SK-N-SH (cell line): Measurements from ENCODE around the gene AGL. TPM values are rescaled to one million over a fixed set of nuclear protein-coding genes. Genes with fewer than 3 reads are reported as not detected.

ENCODE experiments used
- CTCF ChIA-PET: fragments of 300-600, 350-600 bp; formaldehyde crosslinking; extraction: SDS; loops from one replicate; lab custom pipeline; 2021; lab: Yijun Ruan, JAX
- POLR2A ChIA-PET: fragments of 350-600 bp; sonication (Branson Sonifier 250); formaldehyde crosslinking; extraction: SDS; loops from one replicate; lab custom pipeline; 2020; ENCODE audit warnings: antibody characterized with exemption, inconsistent platforms; lab: Yijun Ruan, JAX
- DNase-seq: peaks from one replicate; pipeline ENCODE4 v3.0.0; 2012
- H2AFZ ChIP-seq: fragments of 200-600 bp; sonication (generic); 2 replicates; pipeline ENCODE4 v1.8.1; 2016; ENCODE audit warnings: antibody characterized with exemption, mild to moderate bottlenecking, low read depth
- H3F3A ChIP-seq: fragments of 200-600 bp; sonication (generic); replicated peaks from 2 replicates; pipeline ENCODE3; 2016; ENCODE audit warnings: antibody characterized with exemption, mild to moderate bottlenecking; ENCODE audit not compliant: insufficient read depth
- H3K27ac ChIP-seq, 2 experiments: fragments of 200-500 bp in 1 of 2; fragments of 200-600 bp in 1 of 2; sonication (Bioruptor generic) in 1 of 2; sonication (generic), shearing (Covaris generic) in 1 of 2; 2 replicates each; pipeline versions ENCODE4 v1.5.1 to v1.6.1; 2014 to 2016; ENCODE audit warnings: low read depth in 2 of 2, inconsistent platforms in 1 of 2, low read length in 1 of 2, mild to moderate bottlenecking in 1 of 2, mixed read lengths in 1 of 2
- H3K27me3 ChIP-seq: fragments of 200-600 bp; sonication (generic), shearing (Covaris generic); 2 replicates; pipeline ENCODE4 v1.6.1; 2016; ENCODE audit warnings: mixed run types; ENCODE audit not compliant: insufficient read depth
- H3K36me3 ChIP-seq, 2 experiments: fragments of 200-500 bp in 1 of 2; fragments of 200-600 bp in 1 of 2; sonication (Bioruptor generic) in 1 of 2; sonication (generic) in 1 of 2; replicated peaks in 1 of 2; 2 replicates each; pipeline versions ENCODE3 to v1.5.1; 2014 to 2016; ENCODE audit warnings: low read length in 1 of 2, mild to moderate bottlenecking in 1 of 2; ENCODE audit not compliant: insufficient read depth in 2 of 2, control insufficient read depth in 1 of 2
- H3K4me1 ChIP-seq, 2 experiments: fragments of 200-500 bp in 1 of 2; fragments of 200-600 bp in 1 of 2; sonication (Bioruptor generic) in 1 of 2; sonication (generic), shearing (Covaris generic) in 1 of 2; 2 replicates each; pipeline versions ENCODE4 v1.5.1 to v1.6.1; 2014 to 2016; ENCODE audit warnings: low read depth in 1 of 2, low read length in 1 of 2, mixed run types in 1 of 2; ENCODE audit not compliant: insufficient read depth in 2 of 2, control insufficient read depth in 1 of 2
- H3K4me2 ChIP-seq: fragments of 200-600 bp; sonication (generic), shearing (Covaris generic); 2 replicates; pipeline ENCODE4 v1.6.1; 2017; ENCODE audit warnings: mixed run types
- H3K4me3 ChIP-seq, 2 experiments: fragments of 200-500 bp in 1 of 2; fragments of 200-600 bp in 1 of 2; sonication (Bioruptor generic) in 1 of 2; sonication (generic), shearing (Covaris generic) in 1 of 2; 2 replicates each; pipeline versions ENCODE4 v1.5.1 to v1.8.1; 2014 to 2016; ENCODE audit warnings: low read depth in 2 of 2, inconsistent platforms in 1 of 2, low read length in 1 of 2, mild to moderate bottlenecking in 1 of 2, mixed read lengths in 1 of 2, moderate library complexity in 1 of 2
- H3K79me2 ChIP-seq: fragments of 200-600 bp; sonication (generic); 2 replicates; pipeline ENCODE4 v1.8.1; 2017; ENCODE audit warnings: mild to moderate bottlenecking; ENCODE audit not compliant: insufficient read depth
- H3K9ac ChIP-seq: fragments of 200-600 bp; sonication (generic); 2 replicates; pipeline ENCODE4 v1.6.1; 2017; ENCODE audit warnings: mixed run types
- H3K9me2 ChIP-seq: fragments of 200-600 bp; sonication (generic); 2 replicates; pipeline ENCODE4 v1.6.1; 2017; ENCODE audit warnings: mixed run types
- H3K9me3 ChIP-seq: fragments of 200-600 bp; sonication (generic); 2 replicates; pipeline ENCODE4 v1.6.1; 2017; ENCODE audit warnings: mixed run types, mild to moderate bottlenecking, moderate library complexity
- H4K20me1 ChIP-seq: fragments of 200-600 bp; sonication (generic); 2 replicates; pipeline ENCODE4 v1.6.1; 2017; ENCODE audit warnings: mild to moderate bottlenecking, mixed run types; ENCODE audit not compliant: insufficient read depth
- CHD2 ChIP-seq: fragments of 150-350 bp; IDR thresholded peaks from 2 replicates; pipeline ENCODE4 v1.6.1; 2018; ENCODE audit warnings: low read length; ENCODE audit not compliant: partially characterized antibody
- EP300 ChIP-seq, 2 experiments: IDR thresholded peaks; 2 replicates each; pipeline versions ENCODE4 v1.4.0 to v1.6.1; 2012; ENCODE audit warnings: borderline replicate concordance in 1 of 2, low read depth in 1 of 2, low read length in 1 of 2
- GATA2 ChIP-seq: sonication (generic); formaldehyde crosslinking; IDR thresholded peaks from 2 replicates; pipeline ENCODE4 v1.5.0; 2020; ENCODE audit warnings: mild to moderate bottlenecking, missing genetic modification reagents
- MXI1 ChIP-seq: IDR thresholded peaks from 2 replicates; pipeline ENCODE4 v1.6.1; 2012; ENCODE audit warnings: mild to moderate bottlenecking, low read depth, low read length, improper control_type of control experiment
- POLR2AphosphoS5 ChIP-seq: IDR thresholded peaks from 2 replicates; pipeline ENCODE4 v1.6.1; 2012; ENCODE audit warnings: low read depth, low read length
- RAD21 ChIP-seq: IDR thresholded peaks from 2 replicates; pipeline ENCODE4 v1.6.1; 2012; ENCODE audit warnings: mild to moderate bottlenecking, low read length
- RCOR1 ChIP-seq: fragments of 150-350 bp; IDR thresholded peaks from 2 replicates; pipeline ENCODE4 v1.6.1; 2017; ENCODE audit warnings: antibody characterized with exemption, low read length
- SMC3 ChIP-seq: IDR thresholded peaks from 2 replicates; pipeline ENCODE4 v1.6.1; 2012; ENCODE audit warnings: low read depth, low read length, improper control_type of control experiment
- TAF1 ChIP-seq: IDR thresholded peaks from 2 replicates; pipeline ENCODE4 v1.6.1; 2012; ENCODE audit warnings: low read depth, mild to moderate bottlenecking, low read length, moderate library complexity, borderline replicate concordance
- TCF12 ChIP-seq: IDR thresholded peaks from 2 replicates; pipeline ENCODE4 v1.4.0; 2012
- YY1 ChIP-seq: IDR thresholded peaks from 2 replicates; pipeline ENCODE4 v1.4.0; 2012; ENCODE audit warnings: low read depth, mild to moderate bottlenecking
- WGBS: methylation state at CpG from one replicate; pipeline ENCODE4 v1.1.6; 2017; ENCODE audit warnings: low lambda C conversion rate; 5-methylcytosine and 5-hydroxymethylcytosine counted together
- polyA plus RNA-seq, 3 experiments: library from polyadenylated mRNA; depleted of rRNA; stranded (reverse); fragments of >200 nt; gene quantifications; 2 replicates each; pipeline ENCODE4 v1.2.3, GENCODE V29; 2012
- TF ChIP-seq, protein P1 (sequence below): fragments of 200-600 bp; sonication (generic); IDR thresholded peaks from 2 replicates; pipeline ENCODE4 v1.6.1; 2017; ENCODE audit warnings: antibody characterized with exemption, mild to moderate bottlenecking, moderate library complexity
- TF ChIP-seq, protein P2 (sequence below): IDR thresholded peaks from 2 replicates; pipeline ENCODE4 v1.4.0; 2012; ENCODE audit warnings: low read depth, borderline replicate concordance
- TF ChIP-seq, protein P3 (sequence below): IDR thresholded peaks from 2 replicates; pipeline ENCODE4 v1.6.1; 2012; ENCODE audit warnings: mild to moderate bottlenecking, low read depth, low read length, moderate library complexity
- TF ChIP-seq, protein P4 (sequence below): fragments of 150-350 bp; IDR thresholded peaks from 2 replicates; pipeline ENCODE4 v1.6.1; 2017; ENCODE audit warnings: antibody characterized with exemption, low read length, low read depth, borderline replicate concordance

The AGL gene
- polyA plus RNA-seq, 1 of the 3 experiments (the other 2 are of a cell fraction), result 1.5 TPM

DNA sequence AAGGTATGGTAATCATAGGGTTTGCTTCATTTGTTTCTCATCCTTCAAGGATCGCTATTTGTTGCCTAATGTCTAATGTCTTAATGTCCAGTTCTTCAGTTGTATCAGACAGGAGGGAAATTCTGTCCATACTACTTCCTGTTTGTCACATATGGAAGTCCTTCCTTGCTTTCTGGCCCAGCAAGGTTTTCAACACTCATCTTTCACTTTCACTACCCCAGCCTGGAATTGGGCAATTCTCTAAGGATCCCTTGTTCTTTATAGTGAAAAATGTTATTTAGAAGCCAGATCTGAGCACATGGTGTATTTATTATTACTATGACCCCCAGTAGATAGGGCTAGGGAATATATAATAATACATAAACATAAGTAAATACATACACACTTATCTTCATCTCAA, 69.1 kb downstream of the AGL start:
- no peak overlapping the region for H3K4me2 ChIP-seq
- no peaks in the 10 kb centered on the region for H3K9me2 ChIP-seq
- H3K4me1 ChIP-seq, result no peaks in the 10 kb centered on the region
- no peak for TF ChIP-seq SMC3
- no peak for TF ChIP-seq TCF12
- TF ChIP-seq RCOR1, result no peak
- no peak for TF ChIP-seq CHD2
- TF ChIP-seq, all 33 proteins: peak for 0
- Histone ChIP-seq H4K20me1 (no peaks in the 10 kb centered on the region), H3K9ac (no peak overlapping the region), H3K27ac (no peak overlapping the region), H3K36me3 (peaks cover 11 to 38% of the 10 kb centered on the region in 2 experiments), H3K27me3 (no peaks in the 10 kb centered on the region), H2AFZ (no peak overlapping the region), H3K9me3 (no peaks in the 10 kb centered on the region), H3K79me2 (no peaks in the 10 kb centered on the region), H3F3A (no peaks in the 10 kb centered on the region), H3K4me3 (no peak overlapping the region)
- CTCF ChIA-PET, result no interaction called here
- WGBS, result 88% methylated on average over 1 of the region's 1 CpG
- DNase-seq, result no peak
- POLR2A ChIA-PET, result no interaction called here

DNA sequence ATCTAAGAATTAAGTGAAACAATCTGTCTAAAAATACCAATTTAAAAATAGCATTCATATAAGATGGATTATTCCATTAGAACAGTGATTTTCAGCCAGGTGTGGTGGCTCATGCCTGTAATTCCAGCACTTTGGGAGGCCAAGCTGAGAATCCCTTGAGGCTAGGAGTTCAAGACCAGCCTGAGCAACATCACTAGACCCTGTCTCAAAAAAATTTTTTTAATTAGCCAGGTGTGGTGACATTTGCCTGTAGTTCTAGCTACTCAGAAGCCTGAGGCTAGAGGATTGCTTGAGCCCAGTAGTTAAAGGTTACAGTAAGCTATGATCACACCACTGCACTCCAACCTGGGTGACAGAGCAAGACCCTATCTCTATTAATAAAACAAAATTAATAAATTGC, 84.6 kb downstream of the AGL start:
- Histone ChIP-seq H3K9me2 (no peaks in the 10 kb centered on the region), H3K79me2 (no peaks in the 10 kb centered on the region), H3F3A (no peaks in the 10 kb centered on the region), H4K20me1 (no peaks in the 10 kb centered on the region), H3K27me3 (no peaks in the 10 kb centered on the region), H3K9ac (no peak overlapping the region)
- CTCF ChIA-PET, result no interaction called here
- TF ChIP-seq GATA2 (CRISPR knock-in tag), result no peak
- no peak for TF ChIP-seq TAF1
- TF ChIP-seq, protein P1, sequence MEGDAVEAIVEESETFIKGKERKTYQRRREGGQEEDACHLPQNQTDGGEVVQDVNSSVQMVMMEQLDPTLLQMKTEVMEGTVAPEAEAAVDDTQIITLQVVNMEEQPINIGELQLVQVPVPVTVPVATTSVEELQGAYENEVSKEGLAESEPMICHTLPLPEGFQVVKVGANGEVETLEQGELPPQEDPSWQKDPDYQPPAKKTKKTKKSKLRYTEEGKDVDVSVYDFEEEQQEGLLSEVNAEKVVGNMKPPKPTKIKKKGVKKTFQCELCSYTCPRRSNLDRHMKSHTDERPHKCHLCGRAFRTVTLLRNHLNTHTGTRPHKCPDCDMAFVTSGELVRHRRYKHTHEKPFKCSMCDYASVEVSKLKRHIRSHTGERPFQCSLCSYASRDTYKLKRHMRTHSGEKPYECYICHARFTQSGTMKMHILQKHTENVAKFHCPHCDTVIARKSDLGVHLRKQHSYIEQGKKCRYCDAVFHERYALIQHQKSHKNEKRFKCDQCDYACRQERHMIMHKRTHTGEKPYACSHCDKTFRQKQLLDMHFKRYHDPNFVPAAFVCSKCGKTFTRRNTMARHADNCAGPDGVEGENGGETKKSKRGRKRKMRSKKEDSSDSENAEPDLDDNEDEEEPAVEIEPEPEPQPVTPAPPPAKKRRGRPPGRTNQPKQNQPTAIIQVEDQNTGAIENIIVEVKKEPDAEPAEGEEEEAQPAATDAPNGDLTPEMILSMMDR, result no peak
- TF ChIP-seq, protein P2, sequence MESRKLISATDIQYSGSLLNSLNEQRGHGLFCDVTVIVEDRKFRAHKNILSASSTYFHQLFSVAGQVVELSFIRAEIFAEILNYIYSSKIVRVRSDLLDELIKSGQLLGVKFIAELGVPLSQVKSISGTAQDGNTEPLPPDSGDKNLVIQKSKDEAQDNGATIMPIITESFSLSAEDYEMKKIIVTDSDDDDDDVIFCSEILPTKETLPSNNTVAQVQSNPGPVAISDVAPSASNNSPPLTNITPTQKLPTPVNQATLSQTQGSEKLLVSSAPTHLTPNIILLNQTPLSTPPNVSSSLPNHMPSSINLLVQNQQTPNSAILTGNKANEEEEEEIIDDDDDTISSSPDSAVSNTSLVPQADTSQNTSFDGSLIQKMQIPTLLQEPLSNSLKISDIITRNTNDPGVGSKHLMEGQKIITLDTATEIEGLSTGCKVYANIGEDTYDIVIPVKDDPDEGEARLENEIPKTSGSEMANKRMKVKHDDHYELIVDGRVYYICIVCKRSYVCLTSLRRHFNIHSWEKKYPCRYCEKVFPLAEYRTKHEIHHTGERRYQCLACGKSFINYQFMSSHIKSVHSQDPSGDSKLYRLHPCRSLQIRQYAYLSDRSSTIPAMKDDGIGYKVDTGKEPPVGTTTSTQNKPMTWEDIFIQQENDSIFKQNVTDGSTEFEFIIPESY, result no peak
- TF ChIP-seq, protein P3, sequence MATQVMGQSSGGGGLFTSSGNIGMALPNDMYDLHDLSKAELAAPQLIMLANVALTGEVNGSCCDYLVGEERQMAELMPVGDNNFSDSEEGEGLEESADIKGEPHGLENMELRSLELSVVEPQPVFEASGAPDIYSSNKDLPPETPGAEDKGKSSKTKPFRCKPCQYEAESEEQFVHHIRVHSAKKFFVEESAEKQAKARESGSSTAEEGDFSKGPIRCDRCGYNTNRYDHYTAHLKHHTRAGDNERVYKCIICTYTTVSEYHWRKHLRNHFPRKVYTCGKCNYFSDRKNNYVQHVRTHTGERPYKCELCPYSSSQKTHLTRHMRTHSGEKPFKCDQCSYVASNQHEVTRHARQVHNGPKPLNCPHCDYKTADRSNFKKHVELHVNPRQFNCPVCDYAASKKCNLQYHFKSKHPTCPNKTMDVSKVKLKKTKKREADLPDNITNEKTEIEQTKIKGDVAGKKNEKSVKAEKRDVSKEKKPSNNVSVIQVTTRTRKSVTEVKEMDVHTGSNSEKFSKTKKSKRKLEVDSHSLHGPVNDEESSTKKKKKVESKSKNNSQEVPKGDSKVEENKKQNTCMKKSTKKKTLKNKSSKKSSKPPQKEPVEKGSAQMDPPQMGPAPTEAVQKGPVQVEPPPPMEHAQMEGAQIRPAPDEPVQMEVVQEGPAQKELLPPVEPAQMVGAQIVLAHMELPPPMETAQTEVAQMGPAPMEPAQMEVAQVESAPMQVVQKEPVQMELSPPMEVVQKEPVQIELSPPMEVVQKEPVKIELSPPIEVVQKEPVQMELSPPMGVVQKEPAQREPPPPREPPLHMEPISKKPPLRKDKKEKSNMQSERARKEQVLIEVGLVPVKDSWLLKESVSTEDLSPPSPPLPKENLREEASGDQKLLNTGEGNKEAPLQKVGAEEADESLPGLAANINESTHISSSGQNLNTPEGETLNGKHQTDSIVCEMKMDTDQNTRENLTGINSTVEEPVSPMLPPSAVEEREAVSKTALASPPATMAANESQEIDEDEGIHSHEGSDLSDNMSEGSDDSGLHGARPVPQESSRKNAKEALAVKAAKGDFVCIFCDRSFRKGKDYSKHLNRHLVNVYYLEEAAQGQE, result no peak
- no peak for TF ChIP-seq MXI1
- TF ChIP-seq RCOR1, result no peak
- TF ChIP-seq CHD2, result no peak
- TF ChIP-seq, protein P4, sequence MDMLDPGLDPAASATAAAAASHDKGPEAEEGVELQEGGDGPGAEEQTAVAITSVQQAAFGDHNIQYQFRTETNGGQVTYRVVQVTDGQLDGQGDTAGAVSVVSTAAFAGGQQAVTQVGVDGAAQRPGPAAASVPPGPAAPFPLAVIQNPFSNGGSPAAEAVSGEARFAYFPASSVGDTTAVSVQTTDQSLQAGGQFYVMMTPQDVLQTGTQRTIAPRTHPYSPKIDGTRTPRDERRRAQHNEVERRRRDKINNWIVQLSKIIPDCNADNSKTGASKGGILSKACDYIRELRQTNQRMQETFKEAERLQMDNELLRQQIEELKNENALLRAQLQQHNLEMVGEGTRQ, result no peak
- no peak for TF ChIP-seq YY1
- no peak for TF ChIP-seq POLR2AphosphoS5
- no peak for TF ChIP-seq RAD21
- no peak for TF ChIP-seq EP300 (IDR thresholded peaks at IDR 0.05; ENCODE audit: borderline replicate concordance in 1 of 2, low read depth in 1 of 2, low read length in 1 of 2)
- TF ChIP-seq, all 33 proteins: peak for 0
- H3K27ac ChIP-seq, result no peak overlapping the region
- H3K9me3 ChIP-seq, result no peaks in the 10 kb centered on the region
- POLR2A ChIA-PET, result no interaction called here
- no peak overlapping the region for H3K4me2 ChIP-seq
- no peak overlapping the region for H3K4me3 ChIP-seq
- DNase-seq, result no peak
- no peaks in the 10 kb centered on the region for H3K4me1 ChIP-seq
- H3K36me3 ChIP-seq, result no peaks in the 10 kb centered on the region
- no peak overlapping the region for H2AFZ ChIP-seq
